HG02852 (cell line): Measurements from ENCODE around the gene TTC28.
"Not testable (repeated sequence)": the region's sequence is repeated elsewhere in the genome, so short reads cannot be mapped to it uniquely, and the experiment has no call there.

ENCODE experiments used
- ATAC-seq: cut with Tn5 transposase; IDR thresholded peaks from one replicate; pipeline ENCODE4 v1.9.1; 2021; ENCODE audit warnings: mild to moderate bottlenecking, moderate library complexity; ENCODE audit not compliant: unreplicated experiment

TTC28 gene

GRCh38 chr22:28169314-28169713, 510.3 kb downstream of the TTC28 start:
- ATAC-seq, result not testable (repeated sequence)

- no peak for ATAC-seq
These were observed 523.8 kb downstream of the TTC28 start for GRCh38 chr22:28155808-28156207.

- ATAC-seq, result no peak
These were observed 524.8 kb downstream of the TTC28 start for GRCh38 chr22:28154861-28155260.

- ATAC-seq, result no peak
These were observed 528.4 kb downstream of the TTC28 start for GRCh38 chr22:28151151-28151816.

GRCh38 chr22:28148816-28149465, 530.7 kb downstream of the TTC28 start:
- no peak for ATAC-seq

GRCh38 chr22:28147401-28147800, 532.2 kb downstream of the TTC28 start:
- ATAC-seq, result no peak

GRCh38 chr22:28146401-28147314, 533.0 kb downstream of the TTC28 start:
- no peak for ATAC-seq

GRCh38 chr22:28143961-28144745, 535.5 kb downstream of the TTC28 start:
- no peak for ATAC-seq

- no peak for ATAC-seq
These were observed 536.3 kb downstream of the TTC28 start for GRCh38 chr22:28143241-28143865.

- ATAC-seq, result no peak
These were observed 537.2 kb downstream of the TTC28 start for GRCh38 chr22:28142361-28142961.

GRCh38 chr22:28141614-28142013, 538.0 kb downstream of the TTC28 start:
- ATAC-seq, result no peak

GRCh38 chr22:28139961-28140360, 539.7 kb downstream of the TTC28 start:
- no peak for ATAC-seq

GRCh38 chr22:28139516-28139915, 540.1 kb downstream of the TTC28 start:
- no peak for ATAC-seq

- no peak for ATAC-seq
These were observed 542.6 kb downstream of the TTC28 start for GRCh38 chr22:28137036-28137435.

GRCh38 chr22:28132466-28132865, 547.2 kb downstream of the TTC28 start:
- no peak for ATAC-seq

GRCh38 chr22:28129319-28129962, 550.2 kb downstream of the TTC28 start:
- no peak for ATAC-seq

GRCh38 chr22:28128827-28129226, 550.8 kb downstream of the TTC28 start:
- ATAC-seq, result no peak

- ATAC-seq, result no peak
These were observed 553.8 kb downstream of the TTC28 start for GRCh38 chr22:28125799-28126198.

- no peak for ATAC-seq
These were observed 555.5 kb downstream of the TTC28 start for GRCh38 chr22:28123989-28124766.
